GM13977 (cell line): ENCODE data around the gene METTL23.

Experiments
- DNase-seq: peaks from one replicate; pipeline ENCODE4 v3.0.0; 2012; ENCODE audit warnings: low spot score
- in situ Hi-C: fragments of 300-500 bp; cut with MboI; formaldehyde crosslinking; loops from one replicate; pipeline ENCODE4 v1.12.0; 2022; ENCODE audit warnings: low sequenced_read_pairs, low pct_unique_long_range_greater_than_20kb, mixed read lengths, inconsistent platforms; ENCODE audit not compliant: unreplicated experiment
- TF ChIP-seq, protein P1 (sequence below): IDR thresholded peaks from 2 replicates; pipeline ENCODE4 v1.5.1; 2012; ENCODE audit warnings: mild to moderate bottlenecking, control low read depth; ENCODE audit not compliant: insufficient read depth; ENCODE audit errors: extremely low read depth, missing control alignments

Gene METTL23

GRCh38 chr17:76755285-76755684 is 28.6 kb downstream of the METTL23 start:
- no peak for DNase-seq
- in situ Hi-C loops: no loop called here
- TF ChIP-seq, protein P1, sequence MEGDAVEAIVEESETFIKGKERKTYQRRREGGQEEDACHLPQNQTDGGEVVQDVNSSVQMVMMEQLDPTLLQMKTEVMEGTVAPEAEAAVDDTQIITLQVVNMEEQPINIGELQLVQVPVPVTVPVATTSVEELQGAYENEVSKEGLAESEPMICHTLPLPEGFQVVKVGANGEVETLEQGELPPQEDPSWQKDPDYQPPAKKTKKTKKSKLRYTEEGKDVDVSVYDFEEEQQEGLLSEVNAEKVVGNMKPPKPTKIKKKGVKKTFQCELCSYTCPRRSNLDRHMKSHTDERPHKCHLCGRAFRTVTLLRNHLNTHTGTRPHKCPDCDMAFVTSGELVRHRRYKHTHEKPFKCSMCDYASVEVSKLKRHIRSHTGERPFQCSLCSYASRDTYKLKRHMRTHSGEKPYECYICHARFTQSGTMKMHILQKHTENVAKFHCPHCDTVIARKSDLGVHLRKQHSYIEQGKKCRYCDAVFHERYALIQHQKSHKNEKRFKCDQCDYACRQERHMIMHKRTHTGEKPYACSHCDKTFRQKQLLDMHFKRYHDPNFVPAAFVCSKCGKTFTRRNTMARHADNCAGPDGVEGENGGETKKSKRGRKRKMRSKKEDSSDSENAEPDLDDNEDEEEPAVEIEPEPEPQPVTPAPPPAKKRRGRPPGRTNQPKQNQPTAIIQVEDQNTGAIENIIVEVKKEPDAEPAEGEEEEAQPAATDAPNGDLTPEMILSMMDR: no peak

DNA sequence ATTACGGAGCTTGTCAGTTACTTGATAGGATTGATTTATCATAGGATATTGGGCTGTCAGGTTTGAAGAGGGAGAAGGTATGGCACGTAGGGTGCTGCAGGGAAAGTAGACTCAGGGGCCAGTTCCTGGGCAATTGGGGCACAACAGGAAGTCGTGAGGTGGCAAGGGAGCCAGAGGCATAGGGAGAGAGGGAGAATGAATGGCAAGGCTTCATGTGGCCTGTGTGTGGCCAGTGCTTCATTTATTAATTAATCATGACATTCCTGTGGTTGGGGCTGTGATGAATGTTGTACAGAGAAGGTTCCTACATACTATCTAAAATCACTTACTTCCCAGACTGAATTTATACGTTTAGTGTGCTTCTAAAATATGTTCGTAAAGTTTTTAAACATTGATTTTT is 30.6 kb downstream of the METTL23 start:
- DNase-seq: no peak
- in situ Hi-C loops: no loop called here
- TF ChIP-seq, protein P1: no peak

DNA sequence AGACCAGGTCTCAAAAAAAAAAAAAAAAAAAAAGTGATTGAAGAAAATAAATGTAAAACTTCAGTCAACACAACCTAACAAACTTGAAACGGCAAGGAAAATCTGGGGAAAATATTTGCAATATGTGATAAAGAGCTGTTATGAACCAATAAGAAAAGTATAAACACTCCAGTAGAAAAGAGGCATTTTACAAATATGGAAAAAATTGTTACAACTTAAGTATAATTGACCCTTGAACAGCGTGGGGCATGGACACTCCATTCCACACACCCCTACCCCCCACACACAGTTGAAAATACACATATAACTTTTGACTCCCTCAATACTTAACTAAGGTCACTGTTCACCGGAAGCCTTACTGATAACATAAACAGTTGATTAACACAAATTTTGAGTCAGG is 31.9 kb downstream of the METTL23 start:
- in situ Hi-C loops: no loop called here
- no peak for DNase-seq
- TF ChIP-seq, protein P1: no peak

DNA sequence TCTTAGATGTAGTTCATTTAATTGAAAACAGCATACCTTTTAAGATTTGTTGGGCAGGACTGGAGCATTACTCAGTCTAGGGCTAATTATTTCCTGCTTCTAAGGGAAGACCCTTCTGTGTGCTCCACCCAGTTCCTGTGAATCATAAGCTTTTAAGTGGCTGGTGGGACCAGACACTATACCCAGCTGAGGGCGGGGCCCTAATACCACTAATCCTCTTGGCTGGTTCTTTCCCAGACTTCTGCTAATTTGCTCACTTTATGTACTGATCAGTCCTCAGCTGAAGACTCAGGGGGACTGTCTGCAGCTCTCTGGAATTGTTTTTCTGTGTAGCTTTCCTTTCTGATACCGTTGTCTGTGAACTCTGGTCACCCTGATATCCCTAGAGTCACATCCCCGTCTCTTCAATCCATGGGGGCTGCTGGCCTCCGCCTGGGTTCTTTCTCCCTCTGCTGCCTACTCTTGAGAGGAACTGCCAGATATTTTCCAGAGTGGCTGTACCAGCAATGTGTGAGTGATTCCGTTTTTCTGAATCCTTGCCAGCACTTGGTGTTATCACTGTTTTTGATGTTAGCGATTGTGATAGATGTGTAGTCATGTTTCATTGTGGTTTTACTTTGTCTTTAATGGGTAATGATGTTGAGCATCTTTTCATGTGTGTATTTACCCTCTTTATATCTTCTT is 46.3 kb downstream of the METTL23 start:
- TF ChIP-seq, protein P1: no peak

GRCh38 chr17:76775021-76775600 is 48.5 kb downstream of the METTL23 start:
- TF ChIP-seq, protein P1: no peak
- DNase-seq: no peak
- in situ Hi-C loops: no loop called here

More for the DNA sequence above, 46.3 kb downstream of the METTL23 start:
- no peak for DNase-seq
- in situ Hi-C loops: no loop called here

GRCh38 chr17:76781056-76781982 is 54.7 kb downstream of the METTL23 start:
- in situ Hi-C loops: no loop called here
- DNase-seq: no peak
- TF ChIP-seq, protein P1: peak; percentile 8
